Keratinocyte (primary cell): ENCODE measurements around the gene RCAN2. TPM values are rescaled to one million over a fixed set of nuclear protein-coding genes. Genes with fewer than 3 reads are reported as not detected.

Experiments
- DNase-seq: peaks from one replicate; pipeline ENCODE4 v3.0.0-alpha.2; 2011; ENCODE audit warnings: low read depth, missing footprints, low spot score
- FAIRE-seq: peaks from 2 replicates; lab custom pipeline; 2011; peaks lifted over from hg19 to GRCh38; lab: Jason Lieb, UNC
- H2AFZ ChIP-seq: 2 replicates; pipeline ENCODE4 v1.6.0; 2012; ENCODE audit warnings: low read length, control low read depth, inconsistent platforms; ENCODE audit not compliant: control insufficient read depth
- H3K27ac ChIP-seq: 2 replicates; pipeline ENCODE4 v1.5.1; 2011; ENCODE audit warnings: low read length; ENCODE audit not compliant: control insufficient read depth, insufficient read depth
- H3K27me3 ChIP-seq: 3 replicates; pipeline ENCODE4 v1.6.0; 2011; ENCODE audit warnings: low read length; ENCODE audit not compliant: control insufficient read depth, insufficient read depth; ENCODE audit errors: extremely low read depth
- H3K36me3 ChIP-seq, 2 experiments: 2 replicates in 1 of 2; 3 replicates in 1 of 2; pipeline ENCODE4 v1.5.1; 2011; ENCODE audit warnings: low read length in 2 of 2, mild to moderate bottlenecking in 1 of 2; ENCODE audit not compliant: control insufficient read depth in 2 of 2, insufficient read depth in 2 of 2; ENCODE audit errors: extremely low read depth in 1 of 2
- H3K4me1 ChIP-seq: 3 replicates; pipeline ENCODE4 v1.5.1; 2011; ENCODE audit warnings: low read length; ENCODE audit not compliant: control insufficient read depth, insufficient read depth; ENCODE audit errors: extremely low read depth
- H3K4me2 ChIP-seq: 3 replicates; pipeline ENCODE4 v1.6.0; 2011; ENCODE audit warnings: low read depth, low read length; ENCODE audit not compliant: control insufficient read depth, insufficient read depth; ENCODE audit errors: extremely low read depth
- H3K4me3 ChIP-seq, 3 experiments: fragments of 200-600 bp in 1 of 3; sonication (generic) in 1 of 3; 2 replicates in 2 of 3; 3 replicates in 1 of 3; pipeline ENCODE4 v1.5.1; 2011 to 2016; ENCODE audit warnings: low read length in 3 of 3, mild to moderate bottlenecking in 3 of 3, control low read depth in 2 of 3, inconsistent platforms in 1 of 3, low read depth in 1 of 3, mixed read lengths in 1 of 3, mixed run types in 1 of 3, moderate library complexity in 1 of 3; ENCODE audit not compliant: control insufficient read depth in 2 of 3, insufficient read depth in 2 of 3; ENCODE audit errors: extremely low read depth in 1 of 3
- H3K79me2 ChIP-seq: 2 replicates; pipeline ENCODE4 v1.6.0; 2012; ENCODE audit warnings: low read length; ENCODE audit not compliant: control insufficient read depth, insufficient read depth
- H3K9ac ChIP-seq: 3 replicates; pipeline ENCODE4 v1.6.0; 2011; ENCODE audit warnings: low read length; ENCODE audit not compliant: control insufficient read depth, insufficient read depth; ENCODE audit errors: extremely low read depth
- H3K9me1 ChIP-seq: 3 replicates; pipeline ENCODE4 v1.6.0; 2011; ENCODE audit warnings: low read length; ENCODE audit not compliant: control insufficient read depth, insufficient read depth; ENCODE audit errors: extremely low read depth
- H3K9me3 ChIP-seq: 2 replicates; pipeline ENCODE4 v1.5.1; 2012; ENCODE audit warnings: low read depth, low read length; ENCODE audit not compliant: control insufficient read depth
- H4K20me1 ChIP-seq: 3 replicates; pipeline ENCODE4 v1.6.0; 2011; ENCODE audit warnings: low read length; ENCODE audit not compliant: control insufficient read depth, insufficient read depth; ENCODE audit errors: extremely low read depth
- CTCF ChIP-seq, 3 experiments: IDR thresholded peaks in 1 of 3; conservative IDR thresholded peaks in 1 of 3; optimal IDR thresholded peaks in 1 of 3; 2 replicates in 2 of 3; 3 replicates in 1 of 3; pipeline versions ENCODE3 to v1.5.1; 2011; ENCODE audit warnings: low read length in 3 of 3, mild to moderate bottlenecking in 3 of 3, moderate library complexity in 2 of 3, control low read depth in 1 of 3, inconsistent platforms in 1 of 3; ENCODE audit not compliant: insufficient read depth in 2 of 3; ENCODE audit errors: extremely low read depth in 1 of 3
- EZH2 ChIP-seq: IDR thresholded peaks from one replicate; pipeline ENCODE4 v1.6.1; 2012; ENCODE audit warnings: inconsistent platforms, mild to moderate bottlenecking, low read length, moderate library complexity
- dilution Hi-C: fragments of 300-500 bp; cut with MboI; formaldehyde crosslinking; loops from one replicate; pipeline ENCODE4 v1.7.0; 2020; ENCODE audit warnings: low sequenced_read_pairs; ENCODE audit not compliant: extremely low pct_ligation_motif_present
- polyA plus RNA-seq, 5 experiments: library from polyadenylated mRNA; depleted of rRNA in 3 of 5; stranded (reverse) in 3 of 5; stranded (forward) in 1 of 5; unstranded in 1 of 5; fragments of >200 nt; gene quantifications; 1 replicate in 1 of 5; 2 replicates in 3 of 5; 3 replicates in 1 of 5; pipeline versions ENCODE4 v1.2.1 to v1.2.3, GENCODE V29; 2011 to 2012; ENCODE audit warnings: missing spikeins in 2 of 5, low read depth in 1 of 5, low replicate concordance in 1 of 5

The RCAN2 gene
- polyA plus RNA-seq, 1 donor (not counting 4 experiments of a cell fraction or from before 2014, with no cell fraction given): not detected

DNA sequence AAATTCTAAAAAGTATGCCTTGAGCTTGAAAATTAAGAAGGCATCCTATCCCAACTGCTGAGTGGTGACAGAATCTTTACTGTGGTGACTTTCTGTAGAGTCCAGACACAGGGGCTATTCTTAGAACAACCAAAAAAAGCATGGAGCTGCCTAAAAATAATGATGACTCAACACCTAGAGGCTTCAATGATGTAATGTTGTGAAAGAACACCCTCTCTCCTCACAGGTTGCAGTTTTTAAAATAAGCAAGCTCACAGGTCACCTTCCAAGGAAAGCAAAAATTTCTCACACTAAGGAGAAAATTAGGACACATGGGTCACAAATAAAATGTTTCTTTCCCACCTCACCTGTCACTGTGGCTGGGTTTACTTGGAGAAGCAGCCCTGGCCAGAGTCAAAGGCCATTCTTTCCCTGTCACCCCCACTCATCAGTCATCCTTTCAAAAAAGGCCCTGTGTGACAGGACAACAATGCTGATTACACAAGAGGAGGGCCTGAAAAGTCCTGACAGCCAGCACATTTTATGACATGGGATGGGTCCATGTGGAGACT is 53.5 kb downstream of the RCAN2 start:
- Histone ChIP-seq H3K27me3 (no peaks in the 10 kb centered on the region), H4K20me1 (no peaks in the 10 kb centered on the region), H3K9me3 (no peaks in the 10 kb centered on the region), H3K4me1 (no peaks in the 10 kb centered on the region), H3K9ac (no peak overlapping the region), H3K79me2 (no peaks in the 10 kb centered on the region), H3K9me1 (no peaks in the 10 kb centered on the region), H3K4me2 (no peak overlapping the region), H3K4me3 (no peak overlapping the region), H2AFZ (no peak overlapping the region), H3K27ac (no peak overlapping the region), H3K36me3 (no peaks in the 10 kb centered on the region)
- TF ChIP-seq EZH2 (no peak), CTCF (optimal IDR thresholded peaks at IDR 0.05 in 1 of 3, IDR thresholded peaks at IDR 0.05 in 1 of 3, conservative IDR thresholded peaks at IDR 0.05 in 1 of 3; ENCODE audit: extremely low read depth in 1 of 3, insufficient read depth in 2 of 3, low read length in 3 of 3) (no peak)
- FAIRE-seq (no peak), DNase-seq (no peak)
- dilution Hi-C loops: no loop called here

- TF ChIP-seq EZH2 (no peak), CTCF (optimal IDR thresholded peaks at IDR 0.05 in 1 of 3, IDR thresholded peaks at IDR 0.05 in 1 of 3, conservative IDR thresholded peaks at IDR 0.05 in 1 of 3; ENCODE audit: extremely low read depth in 1 of 3, insufficient read depth in 2 of 3, low read length in 3 of 3) (no peak)
- Histone ChIP-seq H3K27ac (no peak overlapping the region), H3K27me3 (no peaks in the 10 kb centered on the region), H3K4me1 (no peaks in the 10 kb centered on the region), H3K79me2 (no peaks in the 10 kb centered on the region), H2AFZ (no peak overlapping the region), H3K9ac (no peak overlapping the region), H3K4me2 (no peak overlapping the region), H3K9me1 (no peaks in the 10 kb centered on the region), H3K4me3 (no peak overlapping the region), H4K20me1 (no peaks in the 10 kb centered on the region), H3K36me3 (no peaks in the 10 kb centered on the region), H3K9me3 (no peaks in the 10 kb centered on the region)
- dilution Hi-C loops: no loop called here
- FAIRE-seq (no peak), DNase-seq (no peak)
Observed at GRCh38 chr6:46422619-46423018, 68.6 kb downstream of the RCAN2 start.
